KMS-11 (cell line): ENCODE results near the gene NEURL1.
A peak's percentile ranks its signal among the peaks of the same experiment; 100 is the strongest.

Experiments
- H2AFZ ChIP-seq: fragments of 200-600 bp; sonication (generic); 2 replicates; pipeline ENCODE4 v1.6.1; 2016; ENCODE audit warnings: antibody characterized with exemption, mixed run types, low read depth
- H3K27ac ChIP-seq: fragments of 200-600 bp; sonication (generic); 2 replicates; pipeline ENCODE4 v1.6.1; 2016; ENCODE audit warnings: mild to moderate bottlenecking, mixed run types
- H3K27me3 ChIP-seq: fragments of 200-600 bp; sonication (generic); 2 replicates; pipeline ENCODE4 v1.6.1; 2017; ENCODE audit warnings: mild to moderate bottlenecking, low read depth, mixed run types, moderate library complexity; ENCODE audit not compliant: insufficient read depth
- H3K36me3 ChIP-seq: fragments of 200-600 bp; sonication (generic); 2 replicates; pipeline ENCODE4 v1.6.1; 2017; ENCODE audit warnings: mild to moderate bottlenecking, mixed run types; ENCODE audit not compliant: insufficient read depth
- H3K4me1 ChIP-seq: fragments of 200-600 bp; sonication (generic); 2 replicates; pipeline ENCODE4 v1.6.1; 2016; ENCODE audit warnings: mild to moderate bottlenecking, low read depth, mixed run types; ENCODE audit not compliant: poor library complexity, severe bottlenecking
- H3K4me2 ChIP-seq: fragments of 200-600 bp; sonication (generic); 2 replicates; pipeline ENCODE4 v1.7.0; 2016; ENCODE audit warnings: mild to moderate bottlenecking, mixed run types
- H3K4me3 ChIP-seq: fragments of 200-600 bp; sonication (generic); IDR thresholded peaks from 2 replicates; pipeline ENCODE4 v1.6.1; 2017; ENCODE audit warnings: low read depth, low read length, mixed read lengths; ENCODE audit not compliant: insufficient read depth
- H3K79me2 ChIP-seq: fragments of 200-600 bp; sonication (generic); 2 replicates; pipeline ENCODE4 v1.6.1; 2016; ENCODE audit warnings: low read depth, mixed run types; ENCODE audit not compliant: insufficient read depth
- H3K9ac ChIP-seq: fragments of 200-600 bp; sonication (generic); 2 replicates; pipeline ENCODE4 v1.6.1; 2016; ENCODE audit warnings: mild to moderate bottlenecking, mixed run types
- H4K20me1 ChIP-seq: fragments of 200-600 bp; sonication (generic); 2 replicates; pipeline ENCODE4 v1.6.1; 2016; ENCODE audit warnings: mild to moderate bottlenecking, mixed run types; ENCODE audit not compliant: insufficient read depth
- TF ChIP-seq, protein P1 (sequence below): fragments of 200-600 bp; sonication (generic); conservative IDR thresholded peaks from 2 replicates; pipeline ENCODE4 v1.6.1; 2017; ENCODE audit warnings: low read depth, mild to moderate bottlenecking, antibody characterized with exemption, low read length, moderate library complexity, mixed read lengths

Gene NEURL1

GRCh38 chr10:103541616-103542015, 48.1 kb downstream of the NEURL1 start:
- Histone ChIP-seq H3K4me2 (no peak overlapping the region), H3K4me1 (peaks cover 35% of the 10 kb centered on the region), H2AFZ (no peak overlapping the region), H4K20me1 (no peaks in the 10 kb centered on the region), H3K36me3 (no peaks in the 10 kb centered on the region), H3K27ac (no peak overlapping the region), H3K79me2 (no peaks in the 10 kb centered on the region), H3K27me3 (no peaks in the 10 kb centered on the region), H3K4me3 (no peak overlapping the region), H3K9ac (no peak overlapping the region)
- TF ChIP-seq, protein P1, sequence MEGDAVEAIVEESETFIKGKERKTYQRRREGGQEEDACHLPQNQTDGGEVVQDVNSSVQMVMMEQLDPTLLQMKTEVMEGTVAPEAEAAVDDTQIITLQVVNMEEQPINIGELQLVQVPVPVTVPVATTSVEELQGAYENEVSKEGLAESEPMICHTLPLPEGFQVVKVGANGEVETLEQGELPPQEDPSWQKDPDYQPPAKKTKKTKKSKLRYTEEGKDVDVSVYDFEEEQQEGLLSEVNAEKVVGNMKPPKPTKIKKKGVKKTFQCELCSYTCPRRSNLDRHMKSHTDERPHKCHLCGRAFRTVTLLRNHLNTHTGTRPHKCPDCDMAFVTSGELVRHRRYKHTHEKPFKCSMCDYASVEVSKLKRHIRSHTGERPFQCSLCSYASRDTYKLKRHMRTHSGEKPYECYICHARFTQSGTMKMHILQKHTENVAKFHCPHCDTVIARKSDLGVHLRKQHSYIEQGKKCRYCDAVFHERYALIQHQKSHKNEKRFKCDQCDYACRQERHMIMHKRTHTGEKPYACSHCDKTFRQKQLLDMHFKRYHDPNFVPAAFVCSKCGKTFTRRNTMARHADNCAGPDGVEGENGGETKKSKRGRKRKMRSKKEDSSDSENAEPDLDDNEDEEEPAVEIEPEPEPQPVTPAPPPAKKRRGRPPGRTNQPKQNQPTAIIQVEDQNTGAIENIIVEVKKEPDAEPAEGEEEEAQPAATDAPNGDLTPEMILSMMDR, result no peak

GRCh38 chr10:103542764-103543616, 49.5 kb downstream of the NEURL1 start:
- TF ChIP-seq, protein P1, result peak; percentile 55
- no peaks in the 10 kb centered on the region for H3K36me3 ChIP-seq
- H4K20me1 ChIP-seq, result no peaks in the 10 kb centered on the region
- peak overlapping the region; percentile 6; the same call in 1 of the 2 replicates for H3K9ac ChIP-seq
- H3K4me3 ChIP-seq, result no peak overlapping the region
- no peak overlapping the region; the same call in 1 of the 2 replicates for H3K27ac ChIP-seq
- H3K4me1 ChIP-seq, result peaks cover 36% of the 10 kb centered on the region
- peak overlapping the region; percentile 51; the same call in 1 of the 2 replicates for H2AFZ ChIP-seq
- no peaks in the 10 kb centered on the region for H3K27me3 ChIP-seq
- H3K4me2 ChIP-seq, result peak overlapping the region; percentile 44
- no peaks in the 10 kb centered on the region for H3K79me2 ChIP-seq

- no peak overlapping the region for H3K4me3 ChIP-seq
- TF ChIP-seq, protein P1, result no peak
- H2AFZ ChIP-seq, result no peak overlapping the region
- no peaks in the 10 kb centered on the region for H3K27me3 ChIP-seq
- H3K4me1 ChIP-seq, result peaks cover 36% of the 10 kb centered on the region
- 0 out of 2 replicates have a peak overlapping the region, but pooled peaks have one; percentile 44 for H3K4me2 ChIP-seq
- H4K20me1 ChIP-seq, result no peaks in the 10 kb centered on the region
- H3K27ac ChIP-seq, result no peak overlapping the region
- H3K36me3 ChIP-seq, result no peaks in the 10 kb centered on the region
- no peak overlapping the region for H3K9ac ChIP-seq
- no peaks in the 10 kb centered on the region for H3K79me2 ChIP-seq
Measured at GRCh38 chr10:103543617-103544525, 50.4 kb downstream of the NEURL1 start.

DNA sequence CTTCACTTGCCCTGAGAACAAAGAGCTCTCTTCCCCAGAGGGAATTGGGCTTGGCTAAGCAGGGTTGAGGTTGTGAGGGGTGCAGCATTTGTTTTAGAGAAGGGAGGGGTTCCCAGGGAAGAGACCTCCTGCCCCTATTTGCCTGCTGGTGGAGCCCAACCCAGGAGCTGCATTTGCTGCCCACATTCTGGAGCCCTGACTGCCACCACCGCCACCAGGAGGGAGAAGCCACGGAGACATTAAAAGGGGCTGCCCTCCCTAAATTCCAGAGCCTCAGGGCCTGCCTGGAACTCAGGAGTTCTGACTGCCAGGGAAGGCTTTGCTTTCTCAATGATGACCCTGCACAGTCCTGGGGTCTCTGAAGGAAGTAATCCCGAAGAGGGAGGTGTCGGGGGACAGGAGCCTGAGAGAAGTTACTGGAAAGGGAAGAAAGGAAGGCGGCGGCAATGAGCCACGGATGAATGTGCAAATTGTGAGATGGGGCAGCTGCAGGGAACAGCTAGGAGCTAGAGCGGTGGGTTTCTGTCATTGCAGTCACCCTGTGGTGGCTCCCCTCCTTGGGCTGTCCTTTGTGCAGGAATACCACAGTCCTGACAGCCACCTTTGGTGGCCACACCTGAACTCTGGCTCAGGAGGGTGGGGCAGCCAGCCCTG, 51.3 kb downstream of the NEURL1 start:
- no peaks in the 10 kb centered on the region for H3K27me3 ChIP-seq
- no peak overlapping the region for H3K9ac ChIP-seq
- no peak overlapping the region for H2AFZ ChIP-seq
- H3K4me1 ChIP-seq, result peaks cover 36% of the 10 kb centered on the region
- no peaks in the 10 kb centered on the region for H3K79me2 ChIP-seq
- H3K36me3 ChIP-seq, result no peaks in the 10 kb centered on the region
- H3K4me3 ChIP-seq, result no peak overlapping the region
- H3K27ac ChIP-seq, result no peak overlapping the region
- no peak overlapping the region for H3K4me2 ChIP-seq
- no peaks in the 10 kb centered on the region for H4K20me1 ChIP-seq
- TF ChIP-seq, protein P1, result no peak
